ENCODE measurements around the gene ADAMTS6. TPM values are rescaled to one million over a fixed set of nuclear protein-coding genes. Genes with fewer than 3 reads are reported as not detected.

The ADAMTS6 gene
- total and polyA plus RNA-seq, 2 of the 13 experiments (the other 11 are each of a cell fraction or from before 2014, with no cell fraction given) = 3.1 to 8.2 TPM

DNA sequence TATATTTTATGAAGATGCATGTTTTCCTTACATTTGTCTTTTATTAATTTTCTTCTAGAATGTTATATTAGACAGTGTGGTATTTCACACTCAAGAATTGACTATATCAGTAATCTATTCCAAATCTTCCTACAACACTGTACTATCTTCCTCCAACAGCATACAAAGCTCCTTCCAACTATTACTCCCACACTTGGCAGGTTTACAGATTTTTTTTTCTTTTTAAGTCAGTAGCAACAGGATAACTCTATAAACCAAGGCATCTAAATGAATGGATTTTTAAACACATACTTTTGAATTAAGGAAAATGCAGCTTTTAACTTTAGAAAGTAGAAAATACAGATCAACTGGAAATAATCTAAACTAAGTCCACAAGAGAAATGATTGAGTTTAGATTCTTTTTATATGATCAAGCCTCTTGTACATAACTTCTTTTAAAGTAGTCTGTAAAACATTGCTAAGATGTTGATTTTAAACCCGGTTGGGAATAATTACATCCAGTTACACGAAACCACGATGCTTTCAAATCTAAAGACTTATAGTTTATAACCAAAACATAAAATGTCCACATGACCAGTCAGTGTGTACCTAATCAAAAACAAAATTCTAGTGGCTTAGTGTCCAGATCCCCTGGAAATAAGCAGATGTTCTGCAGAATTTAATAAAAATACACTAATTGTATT is 281.6 kb downstream of the ADAMTS6 start (continued):
- TF ChIP-seq, protein P1, sequence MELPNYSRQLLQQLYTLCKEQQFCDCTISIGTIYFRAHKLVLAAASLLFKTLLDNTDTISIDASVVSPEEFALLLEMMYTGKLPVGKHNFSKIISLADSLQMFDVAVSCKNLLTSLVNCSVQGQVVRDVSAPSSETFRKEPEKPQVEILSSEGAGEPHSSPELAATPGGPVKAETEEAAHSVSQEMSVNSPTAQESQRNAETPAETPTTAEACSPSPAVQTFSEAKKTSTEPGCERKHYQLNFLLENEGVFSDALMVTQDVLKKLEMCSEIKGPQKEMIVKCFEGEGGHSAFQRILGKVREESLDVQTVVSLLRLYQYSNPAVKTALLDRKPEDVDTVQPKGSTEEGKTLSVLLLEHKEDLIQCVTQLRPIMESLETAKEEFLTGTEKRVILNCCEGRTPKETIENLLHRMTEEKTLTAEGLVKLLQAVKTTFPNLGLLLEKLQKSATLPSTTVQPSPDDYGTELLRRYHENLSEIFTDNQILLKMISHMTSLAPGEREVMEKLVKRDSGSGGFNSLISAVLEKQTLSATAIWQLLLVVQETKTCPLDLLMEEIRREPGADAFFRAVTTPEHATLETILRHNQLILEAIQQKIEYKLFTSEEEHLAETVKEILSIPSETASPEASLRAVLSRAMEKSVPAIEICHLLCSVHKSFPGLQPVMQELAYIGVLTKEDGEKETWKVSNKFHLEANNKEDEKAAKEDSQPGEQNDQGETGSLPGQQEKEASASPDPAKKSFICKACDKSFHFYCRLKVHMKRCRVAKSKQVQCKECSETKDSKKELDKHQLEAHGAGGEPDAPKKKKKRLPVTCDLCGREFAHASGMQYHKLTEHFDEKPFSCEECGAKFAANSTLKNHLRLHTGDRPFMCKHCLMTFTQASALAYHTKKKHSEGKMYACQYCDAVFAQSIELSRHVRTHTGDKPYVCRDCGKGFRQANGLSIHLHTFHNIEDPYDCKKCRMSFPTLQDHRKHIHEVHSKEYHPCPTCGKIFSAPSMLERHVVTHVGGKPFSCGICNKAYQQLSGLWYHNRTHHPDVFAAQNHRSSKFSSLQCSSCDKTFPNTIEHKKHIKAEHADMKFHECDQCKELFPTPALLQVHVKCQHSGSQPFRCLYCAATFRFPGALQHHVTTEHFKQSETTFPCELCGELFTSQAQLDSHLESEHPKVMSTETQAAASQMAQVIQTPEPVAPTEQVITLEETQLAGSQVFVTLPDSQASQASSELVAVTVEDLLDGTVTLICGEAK (IDR thresholded peaks at IDR 0.05) = no peak
- TF ChIP-seq, protein P1 (CRISPR knock-in tag; IDR thresholded peaks at IDR 0.05) = no peak
